K562 (cell line): ENCODE data around the gene ALDH1A2. TPM values are rescaled to one million over a fixed set of nuclear protein-coding genes. Genes with fewer than 3 reads are reported as not detected.
A peak's percentile ranks its signal among the peaks of the same experiment; 100 is the strongest.

Experiments
- ATAC-seq: fragments of 200-7000 bp; cut with Tn5 transposase; 3 replicates; pipeline ENCODE4 v1.9.1; 2020; ENCODE audit warnings: moderate library complexity
- BruUV-seq: library from RNA; stranded (reverse); fragments of 400-500 nt; replicated peaks from 2 replicates; lab custom pipeline; 2021; lab: Mats Ljungman, UMichigan
- CTCF ChIA-PET: fragments of 300-600 bp; formaldehyde crosslinking; extraction: SDS; loops from one replicate; lab custom pipeline; 2021; ENCODE audit warnings: low intra/inter-chr PET ratio; lab: Yijun Ruan, JAX
- POLR2A ChIA-PET: fragments of 300-600, 350-650 bp; sonication (Branson Sonifier 250); formaldehyde crosslinking; extraction: SDS; loops from one replicate; lab custom pipeline; 2021; ENCODE audit warnings: antibody characterized with exemption, inconsistent platforms; lab: Yijun Ruan, JAX
- DNase-seq, 4 experiments: peaks; one replicate each; pipeline versions ENCODE4 v3.0.0 to v3.0.0-alpha.2; 2011 to 2018; ENCODE audit warnings: low spot score in 3 of 4, mixed read lengths in 3 of 4; ENCODE audit errors: extremely low read depth in 1 of 4
- FAIRE-seq: peaks from 2 replicates; lab custom pipeline; 2011; peaks lifted over from hg19 to GRCh38; lab: Jason Lieb, UNC
- H2AFZ ChIP-seq: 2 replicates; pipeline ENCODE4 v1.6.0; 2011; ENCODE audit warnings: low read depth, low read length, control low read depth, inconsistent platforms
- H3K27ac ChIP-seq: fragments of 200-600 bp; 3 replicates; pipeline ENCODE4 v1.8.0; 2011; ENCODE audit warnings: low read depth, mild to moderate bottlenecking, control low read depth, inconsistent platforms, low read length, moderate library complexity, mixed read lengths; ENCODE audit errors: extremely low read depth
- H3K27me3 ChIP-seq, 2 experiments: fragments of 300-600 bp in 1 of 2; 2 replicates in 1 of 2; 3 replicates in 1 of 2; pipeline versions ENCODE4 v1.6.0 to v1.8.0; 2011; ENCODE audit warnings: inconsistent platforms in 2 of 2, low read length in 2 of 2, mild to moderate bottlenecking in 1 of 2, mixed read lengths in 1 of 2, moderate library complexity in 1 of 2; ENCODE audit not compliant: control insufficient read depth in 2 of 2, insufficient read depth in 2 of 2
- H3K36me3 ChIP-seq: fragments of 300-600 bp; 3 replicates; pipeline ENCODE4 v1.8.0; 2011; ENCODE audit warnings: mild to moderate bottlenecking, low read length, inconsistent platforms; ENCODE audit not compliant: control insufficient read depth, insufficient read depth
- H3K4me1 ChIP-seq, 2 experiments: fragments of 200-600 bp in 1 of 2; replicated peaks in 1 of 2; 2 replicates in 1 of 2; 3 replicates in 1 of 2; pipeline versions ENCODE4 v1.5.1 to v1.8.0; 2011; ENCODE audit warnings: inconsistent platforms in 2 of 2, low read length in 2 of 2, mild to moderate bottlenecking in 1 of 2, mixed read lengths in 1 of 2, moderate library complexity in 1 of 2; ENCODE audit not compliant: control insufficient read depth in 2 of 2, insufficient read depth in 2 of 2
- H3K4me2 ChIP-seq: 2 replicates; pipeline ENCODE4 v1.6.1; 2011; ENCODE audit warnings: low read length, control low read depth, inconsistent platforms, mixed read lengths; ENCODE audit not compliant: insufficient read depth
- H3K4me3 ChIP-seq: fragments of 200-600 bp; sonication (generic), shearing (Covaris generic); 2 replicates; pipeline ENCODE4 v1.5.1; 2016; ENCODE audit warnings: control low read depth, inconsistent platforms
- H3K79me2 ChIP-seq: fragments of 200-600 bp; 3 replicates; pipeline ENCODE4 v1.8.0; 2011; ENCODE audit warnings: low read length, inconsistent platforms; ENCODE audit not compliant: control insufficient read depth, insufficient read depth
- H3K9ac ChIP-seq, 2 experiments: 2 replicates each; pipeline versions ENCODE4 v1.6.0 to v1.6.1; 2011; ENCODE audit warnings: low read depth in 2 of 2, low read length in 2 of 2, control low read depth in 1 of 2, inconsistent platforms in 1 of 2, mild to moderate bottlenecking in 1 of 2, mixed read lengths in 1 of 2; ENCODE audit not compliant: insufficient read depth in 1 of 2
- H3K9me1 ChIP-seq: one replicate; pipeline ENCODE4 v1.6.0; 2011; ENCODE audit warnings: inconsistent platforms, mild to moderate bottlenecking, low read length, moderate library complexity; ENCODE audit not compliant: control insufficient read depth, insufficient read depth
- H3K9me3 ChIP-seq: replicated peaks from 2 replicates; pipeline ENCODE4 v1.5.1; 2011; ENCODE audit warnings: low read depth, low read length, inconsistent platforms; ENCODE audit not compliant: control insufficient read depth, insufficient read depth
- H4K20me1 ChIP-seq: replicated peaks from 2 replicates; pipeline ENCODE4 v1.6.1; 2011; ENCODE audit warnings: low read length, inconsistent platforms, mixed read lengths; ENCODE audit not compliant: control insufficient read depth, insufficient read depth
- ARID1B ChIP-seq: fragments of 450-650 bp; IDR thresholded peaks from 2 replicates; pipeline ENCODE4 v1.6.1; 2016; ENCODE audit warnings: antibody characterized with exemption, mild to moderate bottlenecking, inconsistent platforms
- CREM ChIP-seq: IDR thresholded peaks from 2 replicates; pipeline ENCODE4 v1.6.1; 2014; ENCODE audit warnings: antibody characterized with exemption, low read depth
- CTBP1 ChIP-seq: fragments of 450-650 bp; IDR thresholded peaks from 2 replicates; pipeline ENCODE4 v1.6.1; 2016; ENCODE audit warnings: borderline replicate concordance
- FOSL1 ChIP-seq: fragments of 200-800 bp; sonication (Bioruptor generic); conservative IDR thresholded peaks from 2 replicates; pipeline ENCODE4 v1.6.1; 2016; ENCODE audit warnings: missing genetic modification characterization, missing compliant biosample characterization
- FOXA3 ChIP-seq, 2 experiments: fragments of 450-650 bp in 1 of 2; sonication (generic) in 1 of 2; formaldehyde crosslinking; IDR thresholded peaks in 1 of 2; conservative IDR thresholded peaks in 1 of 2; 2 replicates each; pipeline versions ENCODE4 v1.4.0 to v1.8.0; 2020 to 2022; ENCODE audit warnings: mild to moderate bottlenecking in 2 of 2, missing genetic modification reagents in 1 of 2
- HMBOX1 ChIP-seq: sonication (generic); IDR thresholded peaks from 2 replicates; pipeline ENCODE4 v1.6.1; 2016
- JUND ChIP-seq, 2 experiments: IDR thresholded peaks; 2 replicates in 1 of 2; 3 replicates in 1 of 2; pipeline ENCODE4 v1.6.1; 2011; ENCODE audit warnings: borderline replicate concordance in 2 of 2, low read depth in 2 of 2, low read length in 2 of 2, improper control_type of control experiment in 1 of 2, missing biosample characterization in 1 of 2, missing genetic modification characterization in 1 of 2, missing genetic modification reagents in 1 of 2
- LARP7 ChIP-seq: fragments of 450-650 bp; IDR thresholded peaks from 2 replicates; pipeline ENCODE4 v1.6.1; 2016
- RCOR1 ChIP-seq, 2 experiments: IDR thresholded peaks; 2 replicates each; pipeline ENCODE4 v1.6.1; 2012; ENCODE audit warnings: low read depth in 2 of 2, low read length in 2 of 2, borderline replicate concordance in 1 of 2, improper control_type of control experiment in 1 of 2
- SLC30A9 ChIP-seq: fragments of 250-450 bp; sonication (Bioruptor Pico); IDR thresholded peaks from 2 replicates; pipeline ENCODE4 v1.8.0; 2022; ENCODE audit warnings: mild to moderate bottlenecking, moderate library complexity
- SMAD2 ChIP-seq: fragments of 150-350 bp; IDR thresholded peaks from 2 replicates; pipeline ENCODE4 v1.6.1; 2014; ENCODE audit warnings: low read depth, mild to moderate bottlenecking, low read length
- SMARCE1 ChIP-seq: fragments of 450-650 bp; IDR thresholded peaks from 2 replicates; pipeline ENCODE4 v1.7.1; 2016; ENCODE audit warnings: mild to moderate bottlenecking
- SOX6 ChIP-seq: fragments of 450-650 bp; IDR thresholded peaks from 2 replicates; pipeline ENCODE4 v1.6.1; 2014; ENCODE audit warnings: mild to moderate bottlenecking
- ZMIZ1 ChIP-seq, 2 experiments: fragments of 150-350 bp in 1 of 2; IDR thresholded peaks; 2 replicates each; pipeline ENCODE4 v1.6.1; 2012 to 2016; ENCODE audit warnings: low read depth in 2 of 2, low read length in 2 of 2, mild to moderate bottlenecking in 1 of 2, moderate library complexity in 1 of 2
- ZNF12 ChIP-seq: sonication (generic); formaldehyde crosslinking; IDR thresholded peaks from 2 replicates; pipeline ENCODE4 v1.4.0; 2020; ENCODE audit warnings: mild to moderate bottlenecking, missing genetic modification reagents
- WGBS: fragments of 100-300 bp; shearing (Covaris generic); methylation state at CpG from one replicate; pipeline ENCODE4 v1.1.6; 2016; ENCODE audit warnings: low coverage, mixed read lengths; ENCODE audit not compliant: insufficient coverage; ENCODE audit errors: missing lambda C conversion rate; 5-methylcytosine and 5-hydroxymethylcytosine counted together
- in situ Hi-C: fragments of 300-500 bp; cut with MboI; formaldehyde crosslinking; loops from 4 replicates; pipeline ENCODE4 v1.15.0; 2018; ENCODE audit warnings: inconsistent platforms, mixed read lengths
- intact Hi-C: fragments of 100-400 bp; cut with micrococcal nuclease; formaldehyde crosslinking; loops from 2 replicates; pipeline ENCODE4 v1.14.2; 2022
- polyA plus RNA-seq, 8 experiments: library from polyadenylated mRNA; depleted of rRNA in 4 of 8; stranded (reverse) in 5 of 8; unstranded in 3 of 8; fragments of >200 nt; fragmentation: Nextera tagmentation in 2 of 8; fragmentation: Illumina TruSeq in 1 of 8; extraction: Ambion mirVana in 2 of 8; extraction: Trizol in 1 of 8; gene quantifications; 2 replicates each; pipeline versions ENCODE4 v1.2.1 to v1.2.3, GENCODE V29; 2011 to 2014; ENCODE audit warnings: inconsistent platforms in 1 of 8, missing spikeins in 1 of 8
- total RNA-seq, 7 experiments: library from RNA; depleted of rRNA in 6 of 7; stranded (reverse); fragments of >200 nt in 6 of 7; fragmentation: Illumina TruSeq in 2 of 7; extraction: Trizol in 2 of 7; gene quantifications; 2 replicates each; pipeline versions ENCODE4 v1.2.1 to v1.2.3, GENCODE V29; 2011 to 2021; ENCODE audit warnings: low replicate concordance in 1 of 7

The ALDH1A2 gene
- total and polyA plus RNA-seq, 9 of the 15 experiments (the other 6 are each of a cell fraction or from before 2014, with no cell fraction given), result 115 to 393 (median 333) TPM

- DNase-seq, result no peak
- no peaks in the 10 kb centered on the region for H3K9me1 ChIP-seq
- TF ChIP-seq ZNF12 (CRISPR knock-in tag) (no peak), SOX6 (peak; percentile 24; the same call in 1 of the 2 replicates), CTBP1 (0 out of 2 replicates have a peak, but pooled peaks have one; percentile 32), RCOR1 (IDR thresholded peaks at IDR 0.05; ENCODE audit: borderline replicate concordance in 1 of 2, low read depth in 2 of 2, low read length in 2 of 2) (0 out of 4 replicates have a peak, but pooled peaks of 1 of the 2 experiments have one; percentile 10), JUND (IDR thresholded peaks at IDR 0.05; ENCODE audit: borderline replicate concordance, low read depth, low read length) (peak; percentile 31; the same call in 1 of the 2 replicates), JUND (tag; IDR thresholded peaks at IDR 0.05; ENCODE audit: borderline replicate concordance, low read depth, low read length) (peak; percentile 49; the same call in 1 of the 3 replicates), HMBOX1 (no peak), ZMIZ1 (IDR thresholded peaks at IDR 0.05; ENCODE audit: low read depth in 2 of 2, low read length in 2 of 2) (no peak), ARID1B (peak; percentile 23; the same call in 1 of the 2 replicates), LARP7 (no peak), CREM (no peak), SMAD2 (no peak), FOSL1 (tag) (peak; percentile 56; the same call in 1 of the 2 replicates), SLC30A9 (CRISPR knock-in tag) (no peak), FOXA3 (CRISPR knock-in tag; conservative IDR thresholded peaks at IDR 0.05 in 1 of 2, IDR thresholded peaks at IDR 0.05 in 1 of 2) (peak in 1 of 2 experiments; percentile 95; a peak in 2 of 4 replicates), SMARCE1 (peak; percentile 23; the same call in 1 of the 2 replicates)
- no peaks in the 10 kb centered on the region for H3K36me3 ChIP-seq
- H3K27ac ChIP-seq, result no peak overlapping the region
- intact Hi-C loops, result no loop called here
- in situ Hi-C loops, result no loop called here
- WGBS, result 8% methylated on average over 1 of the region's 1 CpG
- ChIA-PET POLR2A (interaction anchor here (2.4 kb wide), 1 partner anchor 10 kb away, joined by 9 read pairs; no protein-coding TSS in a partner anchor), CTCF (no interaction called here)
- H2AFZ ChIP-seq, result no peak overlapping the region
- no peak overlapping the region for H3K4me3 ChIP-seq
- H3K4me1 ChIP-seq, result peaks cover 0 to 3% of the 10 kb centered on the region in 2 experiments; a peak in 2 of 5 replicates
- H3K4me2 ChIP-seq, result no peak overlapping the region
- ATAC-seq, result no peak
- FAIRE-seq, result no peak
- no peaks in the 10 kb centered on the region for H3K9me3 ChIP-seq
- H3K79me2 ChIP-seq, result no peaks in the 10 kb centered on the region
- peaks cover 11 to 15% of the 10 kb centered on the region in 2 experiments; a peak in 4 of 5 replicates for H3K27me3 ChIP-seq
- H3K9ac ChIP-seq, result no peak overlapping the region
- H4K20me1 ChIP-seq, result no peaks in the 10 kb centered on the region
- BruUV-seq, result no TSS peak
Observed at GRCh38 chr15:57941816-57942215, 123.7 kb downstream of the ALDH1A2 start.
